Measurements from ENCODE around the gene TERT.

- TF ChIP-seq CTCF (IDR thresholded peaks at IDR 0.05): no peak
- TF ChIP-seq POLR2AphosphoS5 (IDR thresholded peaks at IDR 0.05): no peak
- TF ChIP-seq EP300 (IDR thresholded peaks at IDR 0.05; ENCODE audit: low read depth): no peak
- no peak for TF ChIP-seq POLR2A (IDR thresholded peaks at IDR 0.05)
Observed at GRCh38 chr5:1265461-1266455, 29.1 kb downstream of the TERT start.
